T-helper 1 cell treated with Interleukin-12 subunit alpha and Interleukin-12 subunit beta and Interleukin-4 antibody, amounts not matched to agents 30 μg/mL and 1 μg/mL, for 36 hours (primary cell): ENCODE results near the gene CUL5.
"Not testable (repeated sequence)": the region's sequence is repeated elsewhere in the genome, so short reads cannot be mapped to it uniquely, and the experiment has no call there.

Experiments used
- H3K27ac Mint-ChIP-seq: one replicate; pipeline ENCODE4 v1.8.0; 2021; ENCODE audit warnings: mild to moderate bottlenecking, mixed read lengths
- H3K27me3 Mint-ChIP-seq: one replicate; pipeline ENCODE4 v1.8.0; 2021; ENCODE audit warnings: low read depth, mixed read lengths
- H3K36me3 Mint-ChIP-seq: one replicate; pipeline ENCODE4 v1.8.0; 2021; ENCODE audit warnings: low read depth, mixed read lengths
- H3K4me1 Mint-ChIP-seq: one replicate; pipeline ENCODE4 v1.8.0; 2021; ENCODE audit warnings: low read depth, mixed read lengths
- H3K4me3 Mint-ChIP-seq: one replicate; pipeline ENCODE4 v1.8.0; 2021; ENCODE audit warnings: mild to moderate bottlenecking, moderate library complexity, mixed read lengths
- H3K9me3 Mint-ChIP-seq: one replicate; pipeline ENCODE4 v1.8.0; 2021; ENCODE audit warnings: mixed read lengths

CUL5 gene

DNA sequence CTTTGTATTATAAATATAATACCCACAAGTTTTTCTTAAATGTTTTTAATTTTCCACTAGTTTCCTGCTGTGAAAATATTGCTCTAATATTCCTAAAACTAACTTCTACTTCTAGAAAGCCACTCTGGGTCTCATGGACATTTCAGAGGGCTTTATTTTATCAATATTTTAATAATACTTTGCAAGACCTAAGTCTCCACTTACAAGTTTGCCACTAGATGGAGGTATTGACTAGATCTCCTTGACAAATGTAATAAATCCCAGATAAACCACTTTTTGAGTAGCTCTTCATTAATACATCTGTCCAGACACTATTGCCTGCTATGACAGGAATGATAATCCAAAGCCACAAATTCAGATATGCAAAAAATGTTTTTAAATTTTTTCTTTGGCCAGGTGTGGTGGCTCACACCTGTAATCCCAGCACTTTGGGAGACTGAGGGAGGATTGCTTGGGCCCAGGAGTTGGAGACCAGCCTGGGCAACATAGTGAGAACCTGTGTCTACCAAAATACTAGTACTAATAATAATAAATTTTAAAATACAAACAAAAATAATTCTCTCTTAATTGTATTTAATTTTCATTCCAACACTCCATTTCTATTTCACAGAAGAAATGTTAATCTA, 109.2 kb downstream of the CUL5 start:
- peaks cover 11% of the 10 kb centered on the region for H3K4me1 Mint-ChIP-seq
- no peak overlapping the region for H3K4me3 Mint-ChIP-seq
- H3K27ac Mint-ChIP-seq, result no peak overlapping the region
- H3K36me3 Mint-ChIP-seq, result no peaks in the 10 kb centered on the region
- H3K27me3 Mint-ChIP-seq, result no peaks in the 10 kb centered on the region
- no peaks in the 10 kb centered on the region for H3K9me3 Mint-ChIP-seq

DNA sequence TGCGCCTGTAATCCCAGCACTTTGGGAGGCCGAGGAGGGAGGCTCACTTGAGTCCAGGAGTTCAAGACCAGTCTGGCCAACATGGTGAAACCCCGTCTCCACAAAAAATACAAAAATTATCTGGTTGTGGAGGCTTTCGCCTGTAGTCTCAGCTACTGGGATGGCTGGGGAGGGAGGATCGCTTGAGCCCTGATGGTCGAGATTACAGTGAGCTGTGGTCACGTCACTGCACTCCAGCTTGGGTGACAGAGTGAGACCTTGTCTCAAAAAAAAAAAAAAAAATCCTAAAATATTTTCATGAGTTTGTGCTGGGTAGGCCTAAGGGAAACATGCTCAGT, 112.2 kb downstream of the CUL5 start:
- H3K27me3 Mint-ChIP-seq, H3K36me3 Mint-ChIP-seq, H3K9me3 Mint-ChIP-seq: not testable (repeated sequence)
- peaks cover 33% of the 10 kb centered on the region for H3K4me1 Mint-ChIP-seq
- H3K27ac Mint-ChIP-seq, result peak overlapping the region; percentile 50
- H3K4me3 Mint-ChIP-seq, result peak overlapping the region; percentile 97

DNA sequence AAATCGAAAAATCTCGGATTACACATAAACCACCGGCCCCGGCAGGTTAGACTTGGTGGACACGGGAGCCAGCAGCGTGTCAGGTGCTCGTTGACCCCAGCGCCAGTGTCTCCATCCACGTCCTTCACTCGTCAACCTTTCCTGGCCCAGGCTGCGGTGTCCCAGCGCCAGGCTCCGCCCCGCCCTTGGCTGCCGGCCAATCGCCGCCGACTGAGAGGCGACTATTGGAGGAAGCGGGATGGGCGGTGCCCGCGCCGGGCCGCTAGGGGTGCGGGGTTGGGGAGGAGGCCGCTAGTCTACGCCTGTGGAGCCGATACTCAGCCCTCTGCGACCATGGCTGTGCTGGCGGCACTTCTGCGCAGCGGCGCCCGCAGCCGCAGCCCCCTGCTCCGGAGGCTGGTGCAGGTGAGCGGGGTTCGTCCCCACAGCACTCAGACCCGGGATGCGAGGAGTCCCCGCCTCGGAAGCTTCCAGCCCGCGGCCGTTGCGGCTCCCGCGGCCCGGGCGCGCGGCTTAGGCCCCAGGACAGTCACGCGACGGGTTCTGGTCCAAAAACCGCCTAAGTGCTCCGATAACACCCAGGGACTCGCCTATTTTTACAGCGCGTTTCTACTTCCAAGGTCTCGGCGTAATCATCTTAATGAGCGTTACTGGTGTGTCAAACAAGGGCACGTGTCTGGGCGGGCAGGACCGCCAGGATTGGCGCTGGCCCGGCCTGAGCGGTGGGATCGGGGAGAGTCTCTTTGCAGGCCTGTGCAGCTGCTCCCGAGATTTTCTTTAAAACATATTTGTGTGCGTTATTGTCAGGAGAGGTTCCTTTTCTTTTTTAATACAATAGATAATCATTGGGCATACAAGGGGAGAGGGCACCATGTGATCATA, 112.8 kb downstream of the CUL5 start, which contains the start of gene ACAT1:
ACAT1 (plus strand) TSS at position 294 of the 882 bp plus-strand sequence; CDS start at position 334, 40 bp downstream.
- Mint-ChIP-seq H3K36me3 (peaks cover 12% of the 10 kb centered on the region), H3K4me1 (peaks cover 35% of the 10 kb centered on the region), H3K9me3 (no peaks in the 10 kb centered on the region), H3K27me3 (no peaks in the 10 kb centered on the region), H3K27ac (peak within 1 kb of the TSS; percentile 64), H3K4me3 (peak within 1 kb of the TSS; percentile 97)

DNA sequence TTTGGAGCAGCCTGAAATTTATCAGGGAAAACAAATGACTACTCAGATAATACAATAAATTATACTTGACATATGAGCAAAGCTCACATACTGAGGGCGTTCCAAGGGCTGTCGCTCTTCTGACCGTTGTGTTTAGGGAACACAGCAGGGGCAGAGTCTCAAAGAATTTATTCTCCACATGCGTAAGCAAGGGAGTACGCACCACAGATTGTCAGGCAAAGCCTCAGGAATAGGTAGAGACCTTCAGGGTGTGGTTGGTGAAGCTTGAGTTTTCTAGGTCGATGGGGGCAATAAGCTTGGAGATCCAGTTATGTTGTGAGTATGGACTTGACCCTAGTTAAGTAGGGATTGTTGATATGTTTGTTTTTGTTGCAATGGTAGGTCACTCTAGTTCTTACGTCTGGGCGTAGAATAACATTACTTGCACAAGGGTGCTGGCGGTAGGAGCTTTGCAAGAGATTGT, 113.5 kb downstream of the CUL5 start:
- Mint-ChIP-seq H3K4me3 (peak overlapping the region; percentile 97), H3K36me3 (peaks cover 13% of the 10 kb centered on the region), H3K27me3 (no peaks in the 10 kb centered on the region), H3K4me1 (peaks cover 35% of the 10 kb centered on the region), H3K27ac (peak overlapping the region; percentile 18), H3K9me3 (no peaks in the 10 kb centered on the region)

DNA sequence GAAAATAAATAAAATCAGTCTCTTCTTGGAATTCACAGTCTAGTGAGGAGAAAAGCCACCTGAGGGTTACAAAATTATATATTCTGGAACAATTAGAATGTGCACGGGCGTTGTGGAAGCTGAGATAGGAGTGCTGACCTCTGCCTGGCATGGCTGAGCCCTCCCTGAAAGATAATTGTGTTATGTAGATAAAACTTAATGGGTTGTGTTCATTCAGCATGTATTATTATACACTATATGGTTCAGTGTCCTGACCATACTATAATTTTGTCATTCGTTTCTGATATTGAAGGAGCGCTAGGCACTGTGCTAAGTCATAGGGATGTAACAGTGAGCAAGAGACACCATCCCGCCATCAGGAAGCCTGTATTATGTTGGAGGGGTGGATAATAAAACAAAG, 116.4 kb downstream of the CUL5 start:
- H3K4me3 Mint-ChIP-seq, result no peak overlapping the region
- no peaks in the 10 kb centered on the region for H3K27me3 Mint-ChIP-seq
- no peaks in the 10 kb centered on the region for H3K9me3 Mint-ChIP-seq
- peaks cover 21% of the 10 kb centered on the region for H3K36me3 Mint-ChIP-seq
- H3K27ac Mint-ChIP-seq, result peak overlapping the region; percentile 43
- H3K4me1 Mint-ChIP-seq, result peaks cover 35% of the 10 kb centered on the region

DNA sequence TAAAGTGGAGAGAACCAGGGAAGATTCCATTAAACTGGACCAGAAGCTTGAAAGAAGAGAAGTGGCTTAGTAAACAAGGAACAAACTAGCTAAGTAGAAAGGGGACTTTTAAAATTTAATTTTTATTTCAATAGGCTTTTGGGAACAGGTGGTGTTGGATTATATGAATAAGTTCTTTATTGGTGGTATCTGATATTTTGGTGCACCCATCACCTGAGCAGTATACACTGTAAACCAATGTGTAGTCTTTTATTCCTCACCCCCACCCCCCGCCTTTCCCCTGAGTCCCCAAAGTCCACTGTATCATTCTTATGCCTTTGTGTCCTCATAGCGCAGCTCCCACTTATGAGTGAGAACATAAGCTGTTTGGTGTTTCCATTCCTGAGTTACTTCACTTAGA, 120.1 kb downstream of the CUL5 start:
- H3K9me3 Mint-ChIP-seq, result no peaks in the 10 kb centered on the region
- no peak overlapping the region for H3K4me3 Mint-ChIP-seq
- no peak overlapping the region for H3K27ac Mint-ChIP-seq
- H3K4me1 Mint-ChIP-seq, result peaks cover 22% of the 10 kb centered on the region
- peaks cover 27% of the 10 kb centered on the region for H3K36me3 Mint-ChIP-seq
- H3K27me3 Mint-ChIP-seq, result no peaks in the 10 kb centered on the region

DNA sequence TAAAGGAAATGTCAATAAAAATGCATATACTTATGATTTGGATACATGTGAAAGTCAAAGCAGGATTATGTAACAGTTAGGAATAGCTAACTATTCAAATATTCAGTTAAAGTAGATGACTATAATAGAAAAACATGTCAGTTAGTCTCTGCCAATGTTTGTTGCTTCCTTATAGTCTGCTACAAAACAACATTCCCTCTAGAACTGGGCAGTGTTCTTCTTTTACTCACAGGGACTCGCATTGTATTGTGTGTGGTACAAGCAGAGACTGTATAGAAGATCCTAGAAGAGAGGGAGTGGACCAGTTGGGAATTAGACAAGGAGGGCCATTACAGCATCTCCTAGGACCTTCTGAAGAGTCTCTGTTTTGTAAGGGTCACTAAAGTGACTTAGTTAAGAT, 123.3 kb downstream of the CUL5 start:
- Mint-ChIP-seq H3K27me3 (no peaks in the 10 kb centered on the region), H3K36me3 (peaks cover 26% of the 10 kb centered on the region), H3K4me1 (peaks cover 8% of the 10 kb centered on the region), H3K9me3 (no peaks in the 10 kb centered on the region), H3K4me3 (no peak overlapping the region), H3K27ac (no peak overlapping the region)

DNA sequence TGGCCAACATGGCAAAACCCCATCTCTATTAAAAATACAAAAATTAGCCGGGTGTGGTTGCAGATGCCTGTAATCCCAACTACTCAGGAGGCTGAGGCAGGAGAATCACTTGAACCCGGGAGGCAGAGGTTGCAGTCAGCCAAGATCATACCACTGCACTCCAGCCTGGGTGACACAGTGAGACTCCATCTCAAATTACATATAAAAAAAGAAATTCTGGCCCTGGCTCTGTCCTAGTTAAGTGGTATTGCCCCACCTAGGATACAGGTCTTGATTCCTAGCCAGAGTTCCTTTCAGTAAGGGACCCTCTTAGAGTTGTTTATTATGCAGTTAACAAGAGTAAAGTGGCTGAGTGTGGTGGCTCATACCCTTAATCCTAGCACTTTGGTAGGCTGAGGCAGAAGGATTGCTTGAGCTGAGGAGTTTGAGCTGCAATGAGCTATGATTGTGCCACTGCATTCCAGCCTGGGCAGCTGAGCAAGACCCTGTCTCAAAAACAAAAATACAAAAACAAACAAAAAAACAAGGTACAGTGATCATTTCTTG, 124.4 kb downstream of the CUL5 start:
- H3K27ac Mint-ChIP-seq, H3K4me3 Mint-ChIP-seq, H3K27me3 Mint-ChIP-seq, H3K9me3 Mint-ChIP-seq: not testable (repeated sequence)
- H3K36me3 Mint-ChIP-seq, result peaks cover 27% of the 10 kb centered on the region
- H3K4me1 Mint-ChIP-seq, result peaks cover 11% of the 10 kb centered on the region

DNA sequence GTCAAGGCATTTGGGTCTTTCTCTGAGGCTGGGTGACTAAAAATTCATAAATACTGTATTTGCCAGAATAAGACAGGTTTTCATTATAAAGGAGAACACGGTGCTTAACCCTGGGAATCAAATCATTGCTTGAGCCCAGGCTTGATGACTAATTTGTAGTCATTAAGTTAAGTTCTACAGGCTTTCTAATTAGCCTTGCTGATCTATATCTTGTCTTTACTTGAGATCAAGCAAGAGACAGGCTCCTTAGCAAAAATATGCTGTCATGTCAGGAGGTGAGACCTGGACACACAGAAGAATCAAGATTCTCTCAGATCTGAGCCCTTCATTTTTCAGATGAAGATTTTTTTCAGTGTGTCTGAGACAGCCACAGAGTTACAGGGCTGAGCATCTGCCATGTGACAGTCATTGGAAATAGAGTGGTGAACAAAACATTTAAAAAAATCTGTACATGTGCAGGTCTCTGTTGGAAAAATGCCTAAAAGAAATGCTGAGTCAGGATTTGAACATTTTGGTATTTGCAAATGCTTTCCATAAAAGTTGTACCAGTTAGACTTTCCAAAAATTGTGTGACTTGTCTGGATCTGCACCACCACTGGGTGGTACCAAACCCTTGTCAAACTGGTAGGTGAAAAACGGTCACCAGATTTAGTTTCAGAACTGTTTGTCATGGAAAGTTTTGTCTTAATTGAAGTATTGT, 127.3 kb downstream of the CUL5 start:
- Mint-ChIP-seq H3K27me3 (no peaks in the 10 kb centered on the region), H3K4me3 (no peak overlapping the region), H3K4me1 (peaks cover 11% of the 10 kb centered on the region), H3K36me3 (peaks cover 33% of the 10 kb centered on the region), H3K27ac (peak overlapping the region; percentile 18), H3K9me3 (no peaks in the 10 kb centered on the region)

DNA sequence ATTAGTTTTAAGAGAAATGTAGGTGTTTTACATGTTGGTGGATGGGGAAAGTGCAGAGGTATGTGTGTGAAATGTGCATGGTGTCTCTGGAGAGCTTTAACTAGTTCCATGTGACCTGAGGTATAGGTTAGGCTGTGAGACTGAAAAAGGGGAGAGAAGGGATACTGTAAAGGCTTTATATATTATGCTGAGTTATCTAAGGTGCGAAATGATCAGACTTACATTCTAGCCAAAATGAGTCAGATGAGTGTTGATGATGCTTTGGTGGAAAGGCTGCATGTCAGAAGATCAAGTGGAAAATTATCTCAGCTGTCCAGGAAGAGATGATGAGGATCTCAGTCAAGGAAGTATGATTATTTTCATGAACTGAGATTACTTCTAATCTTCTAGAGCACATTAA, 128.5 kb downstream of the CUL5 start:
- Mint-ChIP-seq H3K4me3 (no peak overlapping the region), H3K27ac (peak overlapping the region; percentile 42), H3K9me3 (no peaks in the 10 kb centered on the region), H3K36me3 (peaks cover 41% of the 10 kb centered on the region), H3K27me3 (no peaks in the 10 kb centered on the region), H3K4me1 (peaks cover 9% of the 10 kb centered on the region)

DNA sequence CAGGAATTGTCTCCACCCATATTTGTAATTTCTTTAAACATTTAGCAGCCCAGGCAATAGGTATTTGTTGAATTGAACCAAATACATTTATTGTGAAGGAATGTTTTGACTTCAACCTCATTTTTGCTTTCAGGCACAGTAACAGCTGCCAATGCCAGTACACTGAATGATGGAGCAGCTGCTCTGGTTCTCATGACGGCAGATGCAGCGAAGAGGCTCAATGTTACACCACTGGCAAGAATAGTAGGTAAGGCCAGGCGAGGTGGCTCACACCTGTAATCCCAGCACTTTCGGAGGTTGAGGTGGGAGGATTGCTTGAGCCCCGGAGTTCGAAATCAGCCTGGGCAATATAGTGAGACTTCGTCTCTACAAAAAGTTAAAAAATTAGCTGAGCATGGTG, 133.6 kb downstream of the CUL5 start:
- Mint-ChIP-seq H3K4me3 (no peak overlapping the region), H3K36me3 (peaks cover 59% of the 10 kb centered on the region), H3K27me3 (no peaks in the 10 kb centered on the region), H3K4me1 (peaks cover 15% of the 10 kb centered on the region), H3K9me3 (no peaks in the 10 kb centered on the region), H3K27ac (no peak overlapping the region)

DNA sequence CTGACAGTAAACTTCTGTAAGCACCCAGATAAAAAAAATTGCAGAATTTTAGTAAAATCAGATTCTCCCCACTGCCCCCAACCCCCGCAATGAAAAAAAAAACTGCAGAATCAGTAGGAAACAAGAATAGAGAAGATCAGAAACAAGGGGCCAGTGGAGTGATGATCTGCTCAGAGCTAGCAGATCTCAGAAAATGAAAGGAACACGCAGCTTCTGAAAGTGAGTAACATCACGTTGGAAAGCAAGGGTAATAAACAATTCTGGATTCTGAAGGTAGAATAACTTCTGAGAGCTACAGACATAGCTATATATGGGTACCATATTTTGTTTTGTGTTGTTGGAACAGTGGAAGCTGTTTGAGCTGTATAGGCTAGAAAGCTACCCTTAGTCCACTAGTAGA, 135.9 kb downstream of the CUL5 start:
- peaks cover 67% of the 10 kb centered on the region for H3K36me3 Mint-ChIP-seq
- H3K4me1 Mint-ChIP-seq, result peaks cover 15% of the 10 kb centered on the region
- no peak overlapping the region for H3K27ac Mint-ChIP-seq
- H3K27me3 Mint-ChIP-seq, result no peaks in the 10 kb centered on the region
- H3K4me3 Mint-ChIP-seq, result no peak overlapping the region
- no peaks in the 10 kb centered on the region for H3K9me3 Mint-ChIP-seq

DNA sequence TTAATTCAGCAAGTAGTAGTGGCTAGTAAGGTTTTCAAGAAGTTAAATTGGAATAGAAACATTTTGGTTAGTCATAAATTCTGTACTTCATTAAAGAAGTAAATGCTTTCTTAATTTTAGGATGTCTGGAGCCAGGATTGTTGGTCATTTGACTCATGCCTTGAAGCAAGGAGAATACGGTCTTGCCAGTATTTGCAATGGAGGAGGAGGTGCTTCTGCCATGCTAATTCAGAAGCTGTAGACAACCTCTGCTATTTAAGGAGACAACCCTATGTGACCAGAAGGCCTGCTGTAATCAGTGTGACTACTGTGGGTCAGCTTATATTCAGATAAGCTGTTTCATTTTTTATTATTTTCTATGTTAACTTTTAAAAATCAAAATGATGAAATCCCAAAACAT, 138.5 kb downstream of the CUL5 start:
- H3K36me3 Mint-ChIP-seq, result peaks cover 61% of the 10 kb centered on the region
- peaks cover 15% of the 10 kb centered on the region for H3K4me1 Mint-ChIP-seq
- no peaks in the 10 kb centered on the region for H3K9me3 Mint-ChIP-seq
- no peak overlapping the region for H3K27ac Mint-ChIP-seq
- no peaks in the 10 kb centered on the region for H3K27me3 Mint-ChIP-seq
- no peak overlapping the region for H3K4me3 Mint-ChIP-seq

DNA sequence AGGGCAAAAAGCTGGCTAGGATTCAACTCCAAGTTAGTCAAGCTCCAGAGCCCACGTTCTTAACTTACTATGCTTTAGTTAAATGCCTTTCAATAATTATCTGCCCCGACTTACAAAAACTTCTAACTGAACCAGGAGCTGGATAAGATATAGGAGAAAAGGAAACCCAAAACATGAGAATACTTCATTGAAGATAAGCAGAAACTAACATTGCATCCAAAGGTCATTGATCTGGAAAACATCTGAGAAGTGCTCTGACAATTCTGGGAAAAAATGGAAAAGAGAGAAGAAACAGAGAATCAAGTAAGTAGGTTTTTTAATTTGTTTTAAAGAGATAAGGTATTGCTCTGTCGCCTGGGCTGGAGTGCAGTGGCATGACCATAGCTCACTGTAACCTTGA, 139.9 kb downstream of the CUL5 start:
- Mint-ChIP-seq H3K27ac (no peak overlapping the region), H3K4me3 (no peak overlapping the region), H3K4me1 (peaks cover 15% of the 10 kb centered on the region), H3K36me3 (peaks cover 58% of the 10 kb centered on the region), H3K9me3 (no peaks in the 10 kb centered on the region), H3K27me3 (no peaks in the 10 kb centered on the region)
